ENCODE results near the gene GPBP1.
A peak's percentile ranks its signal among the peaks of the same experiment; 100 is the strongest.
"Not testable (repeated sequence)": the region's sequence is repeated elsewhere in the genome, so short reads cannot be mapped to it uniquely, and the experiment has no call there.

Gene GPBP1

GRCh38 chr5:57173319-57174127 is at the start of gene GPBP1:
Gene GPBP1 (plus strand): TSS chr5:57174059. CDS start chr5:57214131, 40,072 bp downstream.
- peak; percentile 96 for DNase-seq

GRCh38 chr5:57128325-57128724 is 45.5 kb upstream of the GPBP1 start:
- no peak for DNase-seq

GRCh38 chr5:57133574-57133973 is 40.3 kb upstream of the GPBP1 start:
- DNase-seq = no peak

GRCh38 chr5:57137401-57137800 is 36.5 kb upstream of the GPBP1 start:
- no peak for DNase-seq

DNA sequence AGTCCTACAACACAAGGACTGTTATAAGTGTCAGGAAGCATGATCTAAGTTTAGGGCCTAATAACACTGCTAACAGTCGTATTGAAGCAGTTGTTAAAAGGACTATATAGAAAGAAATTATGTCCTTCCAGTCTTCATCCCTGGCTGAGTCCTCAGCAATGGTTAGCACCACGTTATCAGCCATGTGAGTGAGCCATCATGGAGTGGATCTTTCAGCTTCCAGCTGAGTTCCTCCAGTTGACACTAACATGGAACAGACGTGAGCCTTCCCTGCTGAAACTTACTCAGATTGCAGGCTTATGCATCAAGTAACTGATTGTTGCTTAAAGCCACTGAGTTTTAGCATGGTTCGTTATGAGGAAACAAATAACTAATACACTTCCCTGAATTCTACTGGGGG is 21.5 kb upstream of the GPBP1 start:
- no peak for DNase-seq

- DNase-seq = no peak
These were observed 18.8 kb upstream of the GPBP1 start for GRCh38 chr5:57155033-57155432.

DNA sequence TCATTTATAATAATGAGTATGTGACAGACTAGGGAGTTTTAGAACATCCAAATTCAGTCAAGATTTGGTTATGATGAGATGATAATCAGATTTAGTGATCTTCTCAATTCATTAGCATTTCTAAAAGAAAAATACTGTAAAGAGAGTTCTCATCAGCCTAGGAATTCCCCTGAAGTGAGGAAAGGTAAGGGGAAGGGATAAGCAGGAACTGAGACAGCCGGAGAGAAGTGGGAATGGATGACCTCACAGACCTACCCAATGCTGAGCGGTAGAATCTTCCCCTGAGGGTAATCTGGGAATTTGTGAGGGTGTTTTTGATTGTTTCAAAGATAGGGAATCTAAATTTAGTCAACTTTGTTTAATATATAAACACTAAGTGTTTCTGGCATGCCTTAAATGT is 16.7 kb upstream of the GPBP1 start:
- DNase-seq = no peak

DNA sequence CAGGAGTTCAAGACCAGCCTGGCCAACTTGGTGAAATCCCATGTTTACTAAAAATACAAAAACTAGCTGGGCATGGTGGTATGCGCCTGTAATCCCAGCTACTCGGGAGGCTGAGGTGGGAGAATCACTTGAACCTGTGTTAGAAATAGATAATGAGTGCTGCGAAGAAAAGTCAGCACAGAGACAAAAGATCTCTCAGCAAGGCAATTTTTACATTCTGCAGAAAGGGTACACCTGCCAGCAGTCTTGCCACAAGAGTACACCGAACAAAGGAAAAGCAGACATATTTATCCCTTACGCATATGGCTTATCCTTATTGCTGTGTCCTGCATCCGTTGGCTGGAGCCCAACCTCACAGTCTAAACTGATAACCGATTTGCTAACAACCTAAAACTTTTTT is 16.2 kb upstream of the GPBP1 start:
- DNase-seq = no peak

DNA sequence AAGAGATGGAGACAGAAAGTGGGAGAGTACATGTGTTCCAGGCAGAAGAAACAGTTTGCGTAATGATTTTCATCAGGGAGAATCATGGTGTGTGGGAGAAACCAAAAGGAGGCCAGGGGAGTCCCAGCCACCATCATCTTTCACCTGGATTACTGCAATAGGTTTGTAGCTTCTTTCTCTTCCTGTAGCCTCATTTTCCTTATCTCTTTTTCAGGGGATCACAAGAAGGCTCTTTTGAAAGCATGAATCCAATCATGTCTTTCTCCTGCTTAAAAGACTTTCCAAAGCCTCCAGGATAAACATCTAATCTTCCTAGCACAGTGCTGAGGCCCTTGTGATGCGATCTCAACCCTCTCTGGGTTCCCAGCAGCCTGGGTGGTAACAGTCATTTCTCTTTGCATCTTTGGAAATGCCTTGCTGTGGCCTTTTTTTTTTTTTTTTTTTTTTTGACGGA is 10.3 kb upstream of the GPBP1 start:
- no peak for DNase-seq

DNA sequence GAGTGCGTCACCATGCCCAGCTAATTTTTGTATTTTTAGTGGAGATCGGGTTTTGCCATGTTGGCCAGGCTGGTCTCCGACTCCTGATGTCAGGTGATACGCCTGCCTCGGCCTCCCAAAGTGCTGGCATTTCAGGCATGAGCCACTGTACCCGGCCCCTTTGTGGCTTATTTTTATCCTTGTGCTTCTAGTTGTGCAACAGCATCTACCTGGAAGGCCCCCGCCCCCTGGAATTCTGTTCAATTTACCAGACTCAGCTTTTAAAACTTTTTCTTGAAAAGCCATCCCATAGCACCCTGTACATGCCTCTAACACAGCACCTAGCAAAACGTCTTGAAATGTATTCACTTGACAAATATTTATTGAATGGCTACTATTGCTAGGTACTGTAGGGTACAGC is 9.7 kb upstream of the GPBP1 start:
- DNase-seq = no peak

GRCh38 chr5:57165171-57165570 is 8.7 kb upstream of the GPBP1 start:
- not testable (repeated sequence) for DNase-seq

DNA sequence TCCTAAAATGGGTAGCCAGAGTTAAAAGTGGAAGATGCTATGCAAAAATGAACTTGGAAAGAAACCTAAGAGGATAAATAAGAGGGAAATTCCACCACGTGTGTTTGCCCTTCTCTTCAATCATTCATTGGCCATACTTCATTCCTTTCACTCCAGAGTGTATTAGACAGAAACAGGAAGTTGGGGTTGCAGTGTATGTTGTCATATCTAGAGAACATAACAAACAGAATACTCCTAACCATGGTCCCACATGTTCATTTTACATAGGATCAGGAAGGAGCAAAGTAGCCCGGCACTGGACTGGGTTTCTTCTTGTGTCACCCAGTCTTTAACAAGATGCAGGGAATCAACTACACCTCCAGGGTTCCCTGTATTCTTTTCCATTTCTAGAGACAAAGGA is 7.6 kb upstream of the GPBP1 start:
- no peak for DNase-seq

- DNase-seq = no peak
These were observed 6.7 kb upstream of the GPBP1 start for GRCh38 chr5:57167201-57167600.

DNA sequence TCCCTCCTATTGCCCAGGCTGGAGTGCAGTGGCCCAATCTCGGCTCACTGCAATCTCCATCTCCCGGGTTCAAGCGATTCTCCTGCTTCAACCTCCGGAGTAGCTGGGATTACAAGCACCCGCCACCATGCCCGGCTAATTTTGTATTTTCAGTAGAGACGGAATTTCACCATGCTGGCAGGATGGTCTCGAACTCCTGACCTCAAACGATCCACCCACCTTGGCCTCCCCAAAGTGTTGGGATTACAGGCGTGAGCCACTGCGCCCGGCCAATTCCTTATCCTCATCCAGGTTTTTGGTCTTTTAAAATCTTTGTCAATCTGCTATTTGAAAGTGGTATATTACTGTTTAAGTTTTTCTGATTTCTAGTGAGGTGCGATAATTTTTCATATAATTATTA is 3.7 kb upstream of the GPBP1 start:
- not testable (repeated sequence) for DNase-seq

DNA sequence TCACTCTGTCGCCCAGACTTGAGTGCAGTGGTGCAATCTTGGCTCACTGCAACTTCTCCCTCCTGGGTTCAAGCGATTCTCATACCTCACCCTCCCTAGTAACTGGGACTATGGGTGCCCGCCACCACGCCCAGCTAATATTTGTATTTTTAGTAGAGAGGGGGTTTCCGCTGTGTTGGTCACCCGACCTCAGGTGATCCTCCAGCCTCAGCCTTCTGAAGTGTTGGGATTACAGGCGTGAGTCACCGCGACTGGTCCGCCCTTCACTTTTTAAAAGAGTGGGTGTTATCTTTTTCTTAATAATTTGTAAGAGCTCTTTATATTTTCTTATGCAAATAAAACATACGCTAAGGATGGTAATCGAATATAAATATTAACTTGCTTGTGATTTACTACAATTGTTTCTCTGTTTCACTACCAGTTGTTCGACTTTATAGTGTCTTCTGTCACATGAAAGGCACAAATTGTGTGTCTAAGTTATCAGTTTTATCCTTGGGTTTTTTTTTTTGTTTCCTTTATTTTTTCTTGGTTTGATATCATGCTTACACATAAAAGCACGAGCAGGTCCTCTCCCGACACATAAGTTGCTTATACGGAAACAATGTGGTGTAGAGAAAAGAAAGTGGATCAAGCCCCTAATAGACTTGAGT is 1.9 kb upstream of the GPBP1 start:
- no peak for DNase-seq

- DNase-seq = no peak
These were observed 1.2 kb upstream of the GPBP1 start for GRCh38 chr5:57172466-57173318.

DNA sequence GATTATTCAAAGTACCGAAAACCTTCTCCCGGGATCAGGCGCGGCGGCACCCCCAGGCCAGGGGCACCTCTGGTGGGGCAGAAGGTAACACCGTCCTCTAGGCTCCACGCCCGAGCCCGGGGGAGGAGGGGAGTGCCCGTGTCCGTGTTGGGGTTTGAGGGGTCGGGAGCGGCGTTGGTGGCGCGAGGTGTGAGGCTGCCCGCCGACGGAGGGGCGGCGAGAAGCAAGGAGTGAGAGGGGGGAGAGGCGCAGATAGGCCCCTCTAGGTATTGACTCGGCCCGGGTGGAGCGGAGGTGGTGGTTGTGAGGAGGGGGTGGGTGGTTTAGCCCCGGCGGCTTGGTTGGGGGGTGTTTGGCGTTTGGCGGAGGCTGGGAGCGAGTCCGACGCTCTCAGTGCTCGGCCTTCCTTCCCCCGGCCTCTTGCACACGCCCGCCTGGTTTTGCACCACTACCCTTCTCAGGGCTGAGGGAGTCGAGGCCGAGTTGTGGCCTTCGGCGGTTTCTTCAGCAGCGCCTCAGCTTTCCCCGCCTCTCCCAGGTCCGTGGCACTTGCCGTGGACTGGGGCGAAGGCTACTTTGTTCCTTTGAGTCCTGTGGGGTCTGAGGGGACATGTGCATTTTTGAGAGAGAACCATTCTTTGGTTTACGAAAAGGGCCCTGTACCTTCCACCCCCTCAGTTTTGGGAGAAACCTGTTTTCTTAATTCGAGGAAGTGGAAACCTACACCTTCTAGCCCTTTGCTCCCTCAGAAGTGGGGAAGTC is 450 bp downstream of the GPBP1 start:
- no peak for DNase-seq

DNA sequence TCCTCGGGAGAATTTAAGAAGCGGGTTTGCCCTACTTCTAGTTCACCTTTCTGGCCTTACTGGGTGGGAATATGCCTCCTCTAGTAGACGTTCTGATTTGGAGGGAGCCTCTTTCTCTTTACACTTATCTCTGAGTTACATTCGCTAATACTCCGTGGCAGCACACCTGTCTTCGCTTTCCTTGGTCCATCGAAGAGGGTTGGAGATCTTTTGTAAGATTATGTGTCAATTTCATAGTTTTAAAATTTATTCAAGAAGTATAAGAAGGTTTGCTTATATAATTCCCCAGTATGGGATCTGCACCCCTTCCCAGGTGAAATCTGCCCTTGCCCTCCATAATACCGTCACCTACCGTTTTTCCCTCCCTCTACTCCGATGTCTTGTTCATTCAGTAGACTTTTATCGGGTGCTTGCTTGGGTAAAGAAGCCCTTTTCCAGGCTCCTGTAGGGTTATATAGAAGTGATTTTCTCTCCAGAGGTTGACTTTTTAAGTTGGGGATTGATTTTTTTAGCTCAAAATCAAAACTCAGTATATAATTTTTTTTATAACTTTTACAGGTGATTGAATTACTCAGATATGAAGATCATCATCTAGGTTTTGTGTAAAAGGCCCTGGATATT is 1.1 kb downstream of the GPBP1 start:
- no peak for DNase-seq

DNA sequence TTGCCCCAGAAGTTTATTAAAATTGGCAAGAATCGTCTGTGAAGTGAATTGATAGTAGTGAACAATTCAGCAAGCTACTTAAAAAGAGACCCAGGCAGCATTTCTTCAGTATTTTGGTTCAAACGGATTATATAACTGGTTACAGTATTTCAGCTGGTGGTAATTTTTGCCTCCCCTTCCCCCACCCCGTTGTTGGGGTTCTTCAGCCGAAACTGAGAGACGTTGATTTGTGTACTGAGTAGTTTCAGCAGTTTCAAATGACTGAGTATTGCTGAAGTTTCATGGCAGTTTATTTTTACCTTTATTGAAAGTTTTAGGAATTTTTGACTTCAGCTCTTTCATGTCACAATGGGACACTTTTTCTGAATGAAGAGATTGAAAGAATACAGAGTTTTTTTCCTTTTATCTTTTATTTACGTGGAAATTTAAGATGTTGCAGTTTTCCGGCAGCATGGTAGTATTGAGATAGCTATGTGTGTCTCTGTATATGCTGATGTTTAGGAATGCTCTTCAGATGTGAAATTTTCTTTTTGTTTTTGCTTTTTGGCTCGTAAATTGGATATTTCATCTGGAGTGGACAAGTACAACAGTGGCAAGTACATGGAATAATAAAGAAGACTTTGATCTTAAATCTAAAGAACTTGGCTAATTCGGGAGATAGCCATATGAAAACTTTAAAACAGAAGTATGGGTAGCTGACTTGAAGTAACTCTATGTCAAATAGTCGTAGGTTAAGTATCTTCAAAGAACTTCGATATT is 1.9 kb downstream of the GPBP1 start:
- DNase-seq = no peak

DNA sequence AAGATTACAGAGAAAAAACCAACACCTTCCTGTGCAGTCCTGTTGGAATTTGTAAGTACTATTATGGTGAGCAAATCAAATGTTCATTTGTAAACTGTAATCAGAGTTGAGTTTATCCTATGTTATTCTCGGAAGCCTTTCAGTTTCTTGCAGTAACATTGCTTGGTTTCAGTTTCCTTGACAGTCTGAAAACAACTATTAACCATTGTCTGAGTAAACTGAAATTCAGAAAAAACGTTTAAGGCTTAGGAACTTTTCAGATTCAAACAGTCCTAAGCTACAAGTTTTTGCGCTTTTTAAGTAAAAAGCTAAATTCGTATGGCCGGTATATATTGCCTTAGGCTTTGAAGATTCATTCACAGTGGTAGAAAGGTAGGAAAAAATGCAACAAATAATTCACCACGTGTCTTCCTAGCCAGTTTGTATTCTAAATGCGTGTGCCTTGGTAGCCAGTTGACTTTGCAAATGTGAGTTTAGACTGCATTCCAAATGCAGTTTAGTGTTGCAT is 2.5 kb downstream of the GPBP1 start:
- DNase-seq = no peak

DNA sequence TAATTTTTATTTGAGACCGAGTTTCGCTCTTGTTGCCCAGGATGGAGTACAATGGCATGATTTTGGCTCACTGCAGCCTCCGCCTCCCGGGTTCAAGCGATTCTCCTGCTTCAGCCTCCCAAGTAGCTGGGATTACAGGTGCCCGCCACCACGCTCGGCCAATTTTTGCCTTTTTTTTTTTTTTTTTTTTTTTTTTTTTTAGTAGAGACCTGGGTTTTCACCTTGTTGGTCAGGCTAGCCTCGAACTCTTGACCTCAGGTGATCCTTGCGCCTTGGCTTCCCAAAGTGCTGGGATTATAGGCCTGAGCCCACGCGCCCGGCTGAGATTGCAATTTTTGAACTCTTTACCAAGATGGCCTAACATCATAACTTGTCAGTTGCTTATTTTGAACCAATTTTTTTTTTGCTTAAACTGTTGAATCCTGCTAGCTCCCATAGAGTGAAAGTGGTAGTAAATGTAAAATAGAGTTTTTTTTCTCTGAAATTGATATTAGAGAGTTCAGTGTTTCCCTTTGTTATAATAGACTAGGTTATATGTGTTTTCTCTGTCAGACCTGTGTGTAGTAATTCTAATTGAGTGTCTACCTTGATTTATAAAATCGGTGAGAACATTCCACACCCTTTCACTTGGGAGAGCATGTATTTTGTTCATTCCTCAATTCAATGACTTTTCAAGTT is 3.8 kb downstream of the GPBP1 start:
- no peak for DNase-seq

All from NCI-H2029 treated with DMSO at 0.1 percent for 48 hours (cell line).